A204.1 (cell line): ENCODE data around the gene KPNA6.
"Not testable (repeated sequence)": the region's sequence is repeated elsewhere in the genome, so short reads cannot be mapped to it uniquely, and the experiment has no call there.

Source experiments
- FAIRE-seq: peaks from 2 replicates; lab custom pipeline; 2012; peaks lifted over from hg19 to GRCh38; lab: Jason Lieb, UNC

Gene KPNA6

DNA sequence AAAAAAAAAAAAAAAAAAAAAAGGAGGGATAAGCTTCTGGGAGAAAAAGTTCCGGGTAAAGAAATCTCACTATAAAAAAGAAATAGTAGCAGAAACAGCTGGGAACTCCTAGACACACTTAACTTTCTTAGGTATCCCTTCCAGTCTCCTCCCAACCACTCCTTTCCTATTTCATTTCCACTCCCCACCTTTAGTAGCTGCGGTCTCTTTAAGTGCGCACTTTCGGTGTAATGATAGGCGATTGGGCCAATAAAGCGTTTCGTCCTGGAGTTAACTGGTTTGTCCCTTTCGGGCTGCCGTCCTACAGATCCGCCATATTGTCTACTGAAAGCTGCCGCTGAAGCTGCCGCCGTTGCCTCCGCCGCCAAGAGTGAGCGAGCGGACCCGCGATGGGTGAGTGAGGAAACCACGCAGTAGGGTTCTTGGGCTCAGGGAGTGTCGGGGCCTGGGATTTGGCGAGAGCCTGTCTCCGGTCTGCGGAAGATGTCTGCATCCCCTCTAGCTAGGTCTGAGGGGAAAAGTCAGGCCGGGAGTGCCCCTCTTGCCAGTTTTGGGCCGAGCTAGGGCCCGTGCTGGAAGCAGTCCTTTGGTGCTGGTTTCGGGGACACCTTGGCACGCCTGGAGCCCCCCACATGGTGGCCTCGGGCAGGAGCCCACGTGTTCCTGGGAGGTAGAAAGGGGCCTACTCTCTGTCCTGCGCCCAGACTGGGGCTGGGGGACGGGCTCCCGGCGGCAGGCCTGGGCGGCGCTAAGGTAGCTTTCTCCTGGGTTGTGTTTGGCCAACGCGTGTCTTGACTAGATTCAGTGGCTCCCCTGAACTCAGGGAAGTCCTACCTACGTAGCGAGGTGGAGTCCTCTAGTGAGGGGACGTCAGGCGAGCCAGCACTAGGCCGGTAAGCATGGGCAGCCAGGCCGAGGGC, at the start of gene KPNA6:
TSS of gene KPNA6 (plus strand) at position 315 of the 920 bp plus-strand sequence. CDS start at position 390, 75 bp downstream.
- peak; percentile 84 for FAIRE-seq

DNA sequence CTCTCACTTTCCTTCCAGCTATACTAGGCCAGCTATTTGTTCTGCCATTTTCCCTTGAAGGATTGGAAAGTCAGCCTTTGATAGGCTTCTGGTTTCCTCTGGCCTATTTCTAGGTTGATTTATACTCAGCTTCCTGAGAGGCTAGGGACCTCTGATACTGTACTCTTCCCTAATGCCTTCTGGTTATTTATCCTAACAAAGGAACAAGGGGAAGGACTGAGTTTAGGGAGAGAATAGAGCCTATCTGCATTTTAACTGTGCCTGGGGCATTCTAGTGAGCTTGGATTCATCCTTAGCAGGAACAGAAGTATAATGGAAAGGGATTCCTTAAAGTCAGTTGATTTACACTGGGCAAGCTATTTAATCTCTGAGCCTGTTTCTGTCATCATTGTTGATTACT, 46.9 kb upstream of the KPNA6 start:
- FAIRE-seq = no peak

GRCh38 chr1:32062867-32063230, 45.0 kb upstream of the KPNA6 start:
- no peak for FAIRE-seq

GRCh38 chr1:32063261-32063681, 44.6 kb upstream of the KPNA6 start:
- FAIRE-seq = peak; percentile 37

DNA sequence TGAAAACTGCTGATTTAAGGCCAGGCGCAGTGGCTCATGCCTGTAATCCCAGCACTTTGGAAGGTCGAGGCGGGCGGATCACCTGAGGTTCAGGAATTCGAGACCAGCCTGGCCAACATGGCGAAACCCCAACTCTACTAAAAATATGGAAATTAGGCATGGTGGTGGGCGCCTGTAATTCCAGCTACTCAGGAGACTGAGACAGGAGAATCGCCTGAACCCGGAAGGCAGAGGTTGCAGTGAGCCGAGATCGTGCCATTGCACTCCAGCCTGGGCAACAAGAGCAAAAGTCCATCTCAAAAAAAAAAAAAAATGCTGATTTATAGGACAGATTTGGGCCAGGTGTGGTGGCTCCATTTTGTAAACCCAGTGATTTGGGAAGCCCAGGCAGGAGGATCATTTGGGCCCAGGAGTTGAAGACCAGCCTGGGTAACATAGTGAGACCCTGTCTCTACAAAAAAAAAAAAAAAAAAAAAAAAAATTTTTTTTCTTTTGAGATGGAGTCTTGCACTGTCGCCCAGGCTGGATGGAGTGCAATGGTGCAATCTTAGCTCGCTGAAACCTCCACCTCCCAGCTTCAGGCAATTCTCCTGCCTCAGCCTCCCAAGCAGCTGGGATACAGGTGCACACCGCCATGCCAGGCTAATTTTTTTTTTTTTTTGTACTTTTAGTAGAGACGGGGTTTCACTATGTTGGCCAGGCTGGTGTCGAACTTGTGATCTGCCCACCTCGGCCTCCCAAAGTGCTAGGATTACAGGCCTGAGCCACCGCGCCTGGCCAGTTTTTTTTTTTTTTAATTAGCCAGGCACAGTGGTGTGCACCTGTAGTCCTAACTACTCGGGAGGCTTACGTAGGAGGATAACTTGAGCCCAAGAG, 42.0 kb upstream of the KPNA6 start:
- not testable (repeated sequence) for FAIRE-seq

DNA sequence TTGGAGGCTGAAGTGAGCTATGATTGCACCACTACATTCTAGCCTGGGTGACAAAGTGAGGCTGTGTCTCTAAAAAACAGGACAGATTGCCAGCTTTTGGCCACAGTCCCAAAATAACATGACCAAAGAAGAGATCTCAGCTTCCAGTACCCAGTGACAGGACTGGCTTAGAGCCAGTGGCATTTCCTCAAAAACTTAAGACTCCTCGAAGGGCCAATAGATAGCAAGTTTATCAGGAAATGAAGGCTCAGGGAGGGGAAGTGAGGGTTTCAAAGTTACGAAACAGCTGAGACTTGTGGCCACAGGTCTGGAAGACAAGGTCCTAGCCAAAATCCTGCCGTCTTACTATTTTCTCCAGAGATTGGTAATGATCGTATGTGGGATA, 41.4 kb upstream of the KPNA6 start:
- FAIRE-seq = no peak

DNA sequence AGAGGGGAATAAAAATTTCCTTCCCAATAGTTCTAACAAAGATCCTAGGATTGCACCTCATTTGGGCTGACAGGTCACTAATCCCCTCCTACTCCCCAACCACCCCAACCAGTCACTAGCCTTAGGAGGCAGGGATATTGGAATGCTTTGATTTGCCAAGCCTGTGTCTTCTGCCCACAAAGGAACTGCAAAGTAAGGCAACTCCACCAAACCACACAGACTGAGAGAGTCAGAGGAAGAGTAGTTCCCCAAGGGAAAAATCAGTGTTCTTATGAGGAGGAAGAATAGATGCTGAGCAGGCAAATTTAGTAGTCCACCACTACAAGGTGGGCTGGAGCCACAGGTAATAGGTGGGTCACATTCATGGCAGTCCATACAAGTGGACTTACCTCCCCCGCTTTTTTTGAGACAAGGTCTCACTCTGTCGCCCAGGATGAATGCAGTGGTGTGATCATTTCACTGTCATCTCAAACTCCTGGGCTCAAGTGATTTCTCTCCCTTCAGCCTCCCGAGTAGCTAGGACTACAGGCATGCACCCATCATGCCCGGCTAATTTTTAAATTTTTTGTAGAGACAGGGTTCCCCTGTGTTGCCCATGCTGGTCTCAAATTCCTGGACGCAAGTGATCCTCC, 38.8 kb upstream of the KPNA6 start:
- FAIRE-seq = no peak

- no peak for FAIRE-seq
Observed at GRCh38 chr1:32071758-32072621, 35.9 kb upstream of the KPNA6 start.

DNA sequence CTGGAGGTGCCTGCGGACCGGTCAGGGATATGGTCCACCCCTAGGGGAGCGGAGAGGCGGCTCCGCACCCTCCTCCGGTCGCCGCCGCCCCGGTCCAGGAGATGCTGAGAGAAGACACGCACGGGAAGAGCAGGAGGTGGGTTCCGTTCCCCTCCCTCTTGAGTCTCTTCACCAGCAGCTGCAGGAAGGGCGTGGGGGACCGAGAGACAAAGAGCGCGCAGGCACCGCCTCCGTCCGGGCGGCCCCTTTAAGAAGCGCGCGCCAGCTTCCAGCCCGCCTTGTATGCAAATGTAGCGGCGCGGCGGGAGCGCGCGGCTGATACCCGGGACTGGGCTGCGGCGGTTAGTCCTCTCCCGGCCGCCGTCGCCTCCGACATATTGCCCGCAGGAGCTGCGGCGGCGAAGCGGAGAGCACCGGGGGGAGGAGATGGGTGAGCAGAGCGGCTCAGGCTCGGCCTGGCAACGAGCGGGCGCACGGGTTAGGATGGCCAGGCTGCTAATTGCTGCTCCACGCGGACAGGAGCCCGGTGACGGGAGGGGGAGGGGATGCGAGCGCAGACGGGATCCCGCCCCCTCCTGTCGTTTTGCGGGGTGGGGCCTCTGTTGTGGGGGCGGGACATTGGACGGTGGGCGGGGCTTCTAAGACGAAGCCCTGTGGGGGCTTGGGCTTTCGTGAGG, 35.1 kb upstream of the KPNA6 start, which contains the start of gene TMEM39B:
TSS of gene TMEM39B (plus strand) at position 318 of the 677 bp plus-strand sequence. CDS start at position 427, 109 bp downstream.
- FAIRE-seq = no peak

DNA sequence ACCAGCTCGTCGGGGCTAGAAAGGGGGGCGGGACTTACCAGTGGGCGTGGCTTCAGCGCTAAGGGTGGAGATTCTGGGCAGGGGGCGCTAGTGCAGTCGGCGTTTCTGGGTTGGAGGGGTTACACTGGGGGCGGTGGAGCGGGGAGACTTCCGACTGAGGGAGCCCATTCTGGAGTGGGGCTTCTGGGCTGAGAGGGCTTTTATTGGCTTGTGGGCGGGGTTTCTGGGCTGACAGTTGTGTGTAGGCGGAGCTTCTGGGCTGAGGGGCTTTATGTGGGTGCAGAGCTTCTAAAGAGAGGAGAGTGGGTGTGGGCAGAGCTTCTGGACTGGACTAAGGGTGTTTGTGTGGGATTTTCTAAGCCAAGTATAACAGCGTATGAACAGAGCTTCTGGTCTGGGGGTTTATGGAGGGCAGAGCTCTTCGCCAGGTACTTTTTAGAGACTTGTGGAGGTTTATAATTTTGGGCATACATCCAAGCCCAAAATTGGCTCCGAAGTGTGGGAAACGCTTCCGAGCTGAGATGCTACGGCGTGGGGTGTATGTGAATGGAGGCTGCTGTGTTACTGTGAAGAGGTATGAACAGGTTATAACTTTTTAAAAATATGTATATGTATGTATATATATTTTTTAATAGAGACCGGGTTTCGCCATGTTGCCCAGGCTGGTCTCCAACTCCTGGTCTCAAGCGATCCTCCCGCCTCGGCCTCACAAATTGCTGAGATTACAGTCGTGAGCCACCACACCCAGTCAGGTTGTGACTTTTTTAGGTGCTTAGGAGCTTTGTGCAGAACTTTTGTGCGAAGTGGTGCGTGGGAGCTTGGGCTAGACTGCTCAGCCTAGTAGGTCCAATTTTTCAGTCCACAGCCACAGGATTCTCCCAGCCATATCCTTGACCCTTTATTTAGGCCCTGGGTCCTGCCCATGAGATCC, 34.3 kb upstream of the KPNA6 start:
- FAIRE-seq = no peak

GRCh38 chr1:32074841-32075240, 33.0 kb upstream of the KPNA6 start:
- FAIRE-seq = no peak

GRCh38 chr1:32077451-32077850, 30.4 kb upstream of the KPNA6 start:
- FAIRE-seq = no peak

DNA sequence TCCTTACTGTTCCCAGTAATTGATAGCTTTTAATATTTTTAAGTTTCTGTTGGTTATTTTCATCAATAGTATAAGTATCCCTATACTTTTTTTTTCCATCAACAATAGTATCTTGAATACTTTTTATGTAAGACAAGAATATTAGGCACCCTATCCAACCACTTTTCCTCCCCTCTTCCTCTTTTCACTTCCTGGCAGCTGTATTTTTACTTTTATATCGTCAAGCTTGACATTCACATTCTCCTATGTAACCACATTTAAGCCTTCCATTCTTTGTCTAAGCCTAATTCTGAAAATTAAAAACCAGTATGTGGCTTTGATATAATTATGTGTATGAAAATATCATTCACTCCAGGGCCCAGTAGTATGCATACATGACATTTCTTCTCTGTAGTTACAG, 25.8 kb upstream of the KPNA6 start:
- FAIRE-seq = no peak

DNA sequence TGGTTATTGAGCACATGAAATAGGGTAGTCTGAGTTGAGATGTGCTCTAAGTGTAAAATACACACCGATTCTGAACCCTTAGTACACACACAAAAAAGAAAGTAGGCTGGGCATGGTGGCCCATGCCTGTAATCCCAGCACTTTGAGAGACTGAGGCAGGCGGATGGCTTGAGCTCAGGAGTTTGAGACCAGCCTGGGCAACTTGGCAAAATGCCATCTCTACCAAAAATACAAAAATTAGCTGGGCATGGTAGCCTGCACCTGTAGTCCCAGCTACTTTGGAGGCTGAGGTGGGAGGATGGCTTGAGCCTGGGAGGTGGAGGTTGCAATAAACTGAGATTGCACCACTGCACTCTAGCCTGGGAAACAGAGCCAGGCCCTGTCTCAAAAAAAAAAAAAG, 21.5 kb upstream of the KPNA6 start:
- not testable (repeated sequence) for FAIRE-seq

DNA sequence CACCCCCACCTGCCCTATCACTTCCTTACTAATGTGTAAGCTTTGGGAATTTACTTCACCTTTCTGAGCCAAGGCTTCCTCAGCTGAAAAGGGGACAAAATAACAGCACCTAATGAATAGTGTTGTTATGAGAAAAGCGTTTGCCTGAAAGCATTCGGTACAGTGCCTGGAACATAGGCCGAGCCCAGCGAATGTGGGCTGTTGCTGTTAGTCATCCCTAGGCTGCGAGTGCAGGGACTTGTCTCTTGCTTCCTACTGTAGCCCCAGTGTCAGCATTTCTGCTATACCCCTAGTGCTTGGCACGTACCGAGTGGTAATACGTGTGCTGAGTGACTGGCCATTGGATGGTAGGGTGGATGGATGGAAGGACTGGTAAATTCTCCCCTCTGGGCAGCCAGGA, 16.7 kb upstream of the KPNA6 start:
- no peak for FAIRE-seq

- FAIRE-seq = no peak
Observed at GRCh38 chr1:32091591-32091990, 16.3 kb upstream of the KPNA6 start.

- no peak for FAIRE-seq
Observed at GRCh38 chr1:32094746-32095521, 12.9 kb upstream of the KPNA6 start.

DNA sequence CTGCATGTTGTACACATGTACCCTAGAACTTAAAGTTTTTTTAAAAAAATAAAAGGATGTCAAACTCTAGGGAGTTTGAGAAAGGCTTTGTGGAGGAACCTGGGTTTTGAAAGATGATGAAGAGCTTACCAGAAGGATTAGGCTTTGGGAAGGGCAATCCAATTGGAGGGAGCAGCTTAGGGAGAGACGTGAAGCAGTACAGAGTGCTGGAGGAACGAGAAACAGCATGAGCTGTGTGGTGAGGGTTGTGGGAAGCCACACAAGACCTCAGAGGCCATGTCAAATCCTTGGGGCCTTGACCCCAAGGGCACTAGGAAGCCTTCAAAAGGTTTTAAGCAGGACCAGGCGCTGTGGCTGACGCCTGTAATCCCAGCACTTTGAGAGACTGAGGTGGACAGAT, 8.4 kb upstream of the KPNA6 start:
- no peak for FAIRE-seq

DNA sequence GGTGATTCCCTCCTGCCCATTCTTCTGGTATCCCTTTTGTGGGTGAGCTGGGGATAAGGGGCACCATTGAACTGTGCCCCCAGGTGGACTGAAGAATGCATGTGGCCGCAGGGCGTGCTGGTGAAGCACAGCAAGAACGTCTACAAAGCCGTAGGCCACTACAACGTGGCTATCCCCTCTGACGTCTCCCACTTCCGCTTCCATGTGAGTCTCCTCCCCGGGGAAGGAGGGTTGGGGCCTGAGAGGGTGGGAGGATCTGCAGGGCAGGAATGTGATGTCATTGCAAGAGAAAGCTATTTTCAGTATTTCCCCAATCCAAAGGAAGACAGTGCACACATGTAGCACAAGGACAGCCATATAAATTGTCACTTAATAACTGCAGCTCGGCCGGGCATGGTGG, 7.5 kb upstream of the KPNA6 start:
- no peak for FAIRE-seq
